Measurements from ENCODE around the gene ARRB2. TPM values are rescaled to one million over a fixed set of nuclear protein-coding genes. Genes with fewer than 3 reads are reported as not detected.

ARRB2 gene
- total and polyA plus RNA-seq, 2 of the 13 experiments (the other 11 are each of a cell fraction or from before 2014, with no cell fraction given) = 21.5 to 49.2 TPM

DNA sequence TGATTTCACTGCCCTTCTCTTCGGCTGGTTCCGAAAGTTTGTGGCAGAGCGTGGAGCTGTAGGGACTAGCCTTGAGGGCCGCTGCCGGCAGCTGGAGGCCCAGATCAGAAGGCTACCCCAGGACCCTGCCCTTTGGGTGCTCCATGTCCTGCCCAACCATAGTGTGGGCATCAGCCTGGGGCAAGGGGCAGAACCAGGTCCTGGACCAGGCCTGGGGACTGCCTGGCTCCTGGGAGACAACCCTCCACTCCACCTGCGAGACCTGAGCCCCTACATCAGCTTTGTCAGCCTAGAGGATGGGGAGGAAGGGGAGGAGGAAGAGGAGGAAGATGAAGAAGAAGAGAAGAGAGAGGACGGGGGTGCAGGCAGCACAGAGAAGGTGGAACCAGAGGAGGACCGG, 30.2 kb downstream of the ARRB2 start (continued):
- TF ChIP-seq, protein P1, sequence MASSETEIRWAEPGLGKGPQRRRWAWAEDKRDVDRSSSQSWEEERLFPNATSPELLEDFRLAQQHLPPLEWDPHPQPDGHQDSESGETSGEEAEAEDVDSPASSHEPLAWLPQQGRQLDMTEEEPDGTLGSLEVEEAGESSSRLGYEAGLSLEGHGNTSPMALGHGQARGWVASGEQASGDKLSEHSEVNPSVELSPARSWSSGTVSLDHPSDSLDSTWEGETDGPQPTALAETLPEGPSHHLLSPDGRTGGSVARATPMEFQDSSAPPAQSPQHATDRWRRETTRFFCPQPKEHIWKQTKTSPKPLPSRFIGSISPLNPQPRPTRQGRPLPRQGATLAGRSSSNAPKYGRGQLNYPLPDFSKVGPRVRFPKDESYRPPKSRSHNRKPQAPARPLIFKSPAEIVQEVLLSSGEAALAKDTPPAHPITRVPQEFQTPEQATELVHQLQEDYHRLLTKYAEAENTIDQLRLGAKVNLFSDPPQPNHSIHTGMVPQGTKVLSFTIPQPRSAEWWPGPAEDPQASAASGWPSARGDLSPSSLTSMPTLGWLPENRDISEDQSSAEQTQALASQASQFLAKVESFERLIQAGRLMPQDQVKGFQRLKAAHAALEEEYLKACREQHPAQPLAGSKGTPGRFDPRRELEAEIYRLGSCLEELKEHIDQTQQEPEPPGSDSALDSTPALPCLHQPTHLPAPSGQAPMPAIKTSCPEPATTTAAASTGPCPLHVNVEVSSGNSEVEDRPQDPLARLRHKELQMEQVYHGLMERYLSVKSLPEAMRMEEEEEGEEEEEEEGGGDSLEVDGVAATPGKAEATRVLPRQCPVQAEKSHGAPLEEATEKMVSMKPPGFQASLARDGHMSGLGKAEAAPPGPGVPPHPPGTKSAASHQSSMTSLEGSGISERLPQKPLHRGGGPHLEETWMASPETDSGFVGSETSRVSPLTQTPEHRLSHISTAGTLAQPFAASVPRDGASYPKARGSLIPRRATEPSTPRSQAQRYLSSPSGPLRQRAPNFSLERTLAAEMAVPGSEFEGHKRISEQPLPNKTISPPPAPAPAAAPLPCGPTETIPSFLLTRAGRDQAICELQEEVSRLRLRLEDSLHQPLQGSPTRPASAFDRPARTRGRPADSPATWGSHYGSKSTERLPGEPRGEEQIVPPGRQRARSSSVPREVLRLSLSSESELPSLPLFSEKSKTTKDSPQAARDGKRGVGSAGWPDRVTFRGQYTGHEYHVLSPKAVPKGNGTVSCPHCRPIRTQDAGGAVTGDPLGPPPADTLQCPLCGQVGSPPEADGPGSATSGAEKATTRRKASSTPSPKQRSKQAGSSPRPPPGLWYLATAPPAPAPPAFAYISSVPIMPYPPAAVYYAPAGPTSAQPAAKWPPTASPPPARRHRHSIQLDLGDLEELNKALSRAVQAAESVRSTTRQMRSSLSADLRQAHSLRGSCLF (CRISPR knock-in tag; IDR thresholded peaks at IDR 0.05; ENCODE audit: borderline replicate concordance) = no peak
- no peak for TF ChIP-seq CENPT (CRISPR knock-in tag; IDR thresholded peaks at IDR 0.05; ENCODE audit: low read depth)
- no peak for TF ChIP-seq GZF1 (CRISPR knock-in tag; IDR thresholded peaks at IDR 0.05)
- TF ChIP-seq, protein P2, sequence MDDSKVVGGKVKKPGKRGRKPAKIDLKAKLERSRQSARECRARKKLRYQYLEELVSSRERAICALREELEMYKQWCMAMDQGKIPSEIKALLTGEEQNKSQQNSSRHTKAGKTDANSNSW (CRISPR knock-in tag; IDR thresholded peaks at IDR 0.05; ENCODE audit: borderline replicate concordance) = no peak
- no peak for TF ChIP-seq DNMT1 (CRISPR knock-in tag; IDR thresholded peaks at IDR 0.05)
- TF ChIP-seq, protein P3, sequence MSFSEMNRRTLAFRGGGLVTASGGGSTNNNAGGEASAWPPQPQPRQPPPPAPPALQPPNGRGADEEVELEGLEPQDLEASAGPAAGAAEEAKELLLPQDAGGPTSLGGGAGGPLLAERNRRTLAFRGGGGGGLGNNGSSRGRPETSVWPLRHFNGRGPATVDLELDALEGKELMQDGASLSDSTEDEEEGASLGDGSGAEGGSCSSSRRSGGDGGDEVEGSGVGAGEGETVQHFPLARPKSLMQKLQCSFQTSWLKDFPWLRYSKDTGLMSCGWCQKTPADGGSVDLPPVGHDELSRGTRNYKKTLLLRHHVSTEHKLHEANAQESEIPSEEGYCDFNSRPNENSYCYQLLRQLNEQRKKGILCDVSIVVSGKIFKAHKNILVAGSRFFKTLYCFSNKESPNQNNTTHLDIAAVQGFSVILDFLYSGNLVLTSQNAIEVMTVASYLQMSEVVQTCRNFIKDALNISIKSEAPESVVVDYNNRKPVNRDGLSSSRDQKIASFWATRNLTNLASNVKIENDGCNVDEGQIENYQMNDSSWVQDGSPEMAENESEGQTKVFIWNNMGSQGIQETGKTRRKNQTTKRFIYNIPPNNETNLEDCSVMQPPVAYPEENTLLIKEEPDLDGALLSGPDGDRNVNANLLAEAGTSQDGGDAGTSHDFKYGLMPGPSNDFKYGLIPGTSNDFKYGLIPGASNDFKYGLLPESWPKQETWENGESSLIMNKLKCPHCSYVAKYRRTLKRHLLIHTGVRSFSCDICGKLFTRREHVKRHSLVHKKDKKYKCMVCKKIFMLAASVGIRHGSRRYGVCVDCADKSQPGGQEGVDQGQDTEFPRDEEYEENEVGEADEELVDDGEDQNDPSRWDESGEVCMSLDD (CRISPR knock-in tag; IDR thresholded peaks at IDR 0.05; ENCODE audit: borderline replicate concordance) = no peak
- TF ChIP-seq, protein P4, sequence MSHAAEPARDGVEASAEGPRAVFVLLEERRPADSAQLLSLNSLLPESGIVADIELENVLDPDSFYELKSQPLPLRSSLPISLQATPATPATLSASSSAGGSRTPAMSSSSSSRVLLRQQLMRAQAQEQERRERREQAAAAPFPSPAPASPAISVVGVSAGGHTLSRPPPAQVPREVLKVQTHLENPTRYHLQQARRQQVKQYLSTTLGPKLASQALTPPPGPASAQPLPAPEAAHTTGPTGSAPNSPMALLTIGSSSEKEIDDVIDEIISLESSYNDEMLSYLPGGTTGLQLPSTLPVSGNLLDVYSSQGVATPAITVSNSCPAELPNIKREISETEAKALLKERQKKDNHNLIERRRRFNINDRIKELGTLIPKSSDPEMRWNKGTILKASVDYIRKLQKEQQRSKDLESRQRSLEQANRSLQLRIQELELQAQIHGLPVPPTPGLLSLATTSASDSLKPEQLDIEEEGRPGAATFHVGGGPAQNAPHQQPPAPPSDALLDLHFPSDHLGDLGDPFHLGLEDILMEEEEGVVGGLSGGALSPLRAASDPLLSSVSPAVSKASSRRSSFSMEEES (CRISPR knock-in tag; IDR thresholded peaks at IDR 0.05) = no peak
- TF ChIP-seq ZBTB42 (CRISPR knock-in tag; IDR thresholded peaks at IDR 0.05) = no peak
- TF ChIP-seq, protein P5, sequence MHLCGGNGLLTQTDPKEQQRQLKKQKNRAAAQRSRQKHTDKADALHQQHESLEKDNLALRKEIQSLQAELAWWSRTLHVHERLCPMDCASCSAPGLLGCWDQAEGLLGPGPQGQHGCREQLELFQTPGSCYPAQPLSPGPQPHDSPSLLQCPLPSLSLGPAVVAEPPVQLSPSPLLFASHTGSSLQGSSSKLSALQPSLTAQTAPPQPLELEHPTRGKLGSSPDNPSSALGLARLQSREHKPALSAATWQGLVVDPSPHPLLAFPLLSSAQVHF (CRISPR knock-in tag; IDR thresholded peaks at IDR 0.05) = no peak
- TF ChIP-seq, protein P6, sequence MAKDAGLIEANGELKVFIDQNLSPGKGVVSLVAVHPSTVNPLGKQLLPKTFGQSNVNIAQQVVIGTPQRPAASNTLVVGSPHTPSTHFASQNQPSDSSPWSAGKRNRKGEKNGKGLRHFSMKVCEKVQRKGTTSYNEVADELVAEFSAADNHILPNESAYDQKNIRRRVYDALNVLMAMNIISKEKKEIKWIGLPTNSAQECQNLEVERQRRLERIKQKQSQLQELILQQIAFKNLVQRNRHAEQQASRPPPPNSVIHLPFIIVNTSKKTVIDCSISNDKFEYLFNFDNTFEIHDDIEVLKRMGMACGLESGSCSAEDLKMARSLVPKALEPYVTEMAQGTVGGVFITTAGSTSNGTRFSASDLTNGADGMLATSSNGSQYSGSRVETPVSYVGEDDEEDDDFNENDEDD (CRISPR knock-in tag; IDR thresholded peaks at IDR 0.05; ENCODE audit: borderline replicate concordance) = no peak
- TF ChIP-seq CEBPG (CRISPR knock-in tag; IDR thresholded peaks at IDR 0.05) = no peak
- TF ChIP-seq, protein P7, sequence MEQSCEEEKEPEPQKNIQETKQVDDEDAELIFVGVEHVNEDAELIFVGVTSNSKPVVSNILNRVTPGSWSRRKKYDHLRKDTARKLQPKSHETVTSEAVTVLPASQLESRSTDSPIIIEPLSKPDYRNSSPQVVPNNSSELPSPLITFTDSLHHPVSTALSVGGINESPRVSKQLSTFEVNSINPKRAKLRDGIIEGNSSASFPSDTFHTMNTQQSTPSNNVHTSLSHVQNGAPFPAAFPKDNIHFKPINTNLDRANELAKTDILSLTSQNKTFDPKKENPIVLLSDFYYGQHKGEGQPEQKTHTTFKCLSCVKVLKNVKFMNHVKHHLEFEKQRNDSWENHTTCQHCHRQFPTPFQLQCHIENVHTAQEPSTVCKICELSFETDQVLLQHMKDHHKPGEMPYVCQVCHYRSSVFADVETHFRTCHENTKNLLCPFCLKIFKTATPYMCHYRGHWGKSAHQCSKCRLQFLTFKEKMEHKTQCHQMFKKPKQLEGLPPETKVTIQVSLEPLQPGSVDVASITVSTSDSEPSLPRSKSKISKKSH (CRISPR knock-in tag; IDR thresholded peaks at IDR 0.05; ENCODE audit: borderline replicate concordance) = 0 out of 2 replicates have a peak, but pooled peaks have one; percentile 47
- no peak for TF ChIP-seq RBM22 (optimal IDR thresholded peaks at IDR 0.05; ENCODE audit: low read length)
- peak; percentile 69; the same call in 1 of the 2 replicates for TF ChIP-seq HNRNPL (IDR thresholded peaks at IDR 0.05; ENCODE audit: low read depth, low read length)
- TF ChIP-seq ZNF607 (CRISPR knock-in tag; IDR thresholded peaks at IDR 0.05; ENCODE audit: borderline replicate concordance) = no peak

Measured in HepG2 (cell line).